Loucy (cell line): ENCODE results near the gene JMJD8.

ENCODE experiments used
- H2AFZ ChIP-seq: fragments of 200-600 bp; sonication (generic); 2 replicates; pipeline ENCODE4 v1.6.0; 2016; ENCODE audit warnings: antibody characterized with exemption, mild to moderate bottlenecking, low read length, moderate library complexity
- H3F3A ChIP-seq: fragments of 200-600 bp; 2 replicates; pipeline ENCODE4 v1.6.0; 2016; ENCODE audit warnings: antibody characterized with exemption, low read depth, mild to moderate bottlenecking
- H3K27me3 ChIP-seq: fragments of 200-600 bp; sonication (generic); 2 replicates; pipeline ENCODE4 v1.6.1; 2014; ENCODE audit warnings: low read length, mild to moderate bottlenecking; ENCODE audit not compliant: insufficient read depth, poor library complexity, severe bottlenecking
- H3K36me3 ChIP-seq: fragments of 200-600 bp; sonication (generic); 2 replicates; pipeline ENCODE4 v1.6.1; 2016; ENCODE audit warnings: low read length; ENCODE audit not compliant: insufficient read depth
- H3K4me1 ChIP-seq: fragments of 200-600 bp; sonication (generic); 2 replicates; pipeline ENCODE4 v1.5.1; 2014; ENCODE audit warnings: low read length, mild to moderate bottlenecking; ENCODE audit not compliant: insufficient read depth, poor library complexity, severe bottlenecking
- H3K4me2 ChIP-seq: fragments of 200-600 bp; sonication (generic); 2 replicates; pipeline ENCODE4 v1.6.0; 2014; ENCODE audit warnings: antibody characterized with exemption, low read length, low read depth, mild to moderate bottlenecking; ENCODE audit not compliant: poor library complexity, severe bottlenecking
- H3K4me3 ChIP-seq: fragments of 200-600 bp; sonication (generic); 2 replicates; pipeline ENCODE4 v1.5.1; 2014; ENCODE audit warnings: low read length, mild to moderate bottlenecking, mixed read lengths; ENCODE audit not compliant: poor library complexity, severe bottlenecking
- H3K79me2 ChIP-seq: fragments of 200-600 bp; sonication (generic); 2 replicates; pipeline ENCODE4 v1.6.1; 2014; ENCODE audit warnings: low read length; ENCODE audit not compliant: insufficient read depth
- H3K9ac ChIP-seq: fragments of 200-600 bp; sonication (generic); 2 replicates; pipeline ENCODE4 v1.6.0; 2014; ENCODE audit warnings: mild to moderate bottlenecking, low read depth, low read length, moderate library complexity; ENCODE audit not compliant: poor library complexity, severe bottlenecking
- H3K9me2 ChIP-seq: fragments of 200-600 bp; sonication (generic); replicated peaks from 2 replicates; pipeline ENCODE4 v1.6.1; 2016; ENCODE audit warnings: low read depth, low read length, mixed read lengths
- H3K9me3 ChIP-seq: fragments of 200-600 bp; sonication (generic); 2 replicates; pipeline ENCODE4 v1.6.1; 2014; ENCODE audit warnings: mild to moderate bottlenecking, antibody characterized with exemption, low read length, low read depth; ENCODE audit not compliant: insufficient read depth
- H4K20me1 ChIP-seq: fragments of 200-600 bp; sonication (generic); 2 replicates; pipeline ENCODE4 v1.6.0; 2014; ENCODE audit warnings: antibody characterized with exemption, low read length, mild to moderate bottlenecking; ENCODE audit not compliant: insufficient read depth, poor library complexity, severe bottlenecking
- CTCF ChIP-seq: fragments of 200-600 bp; sonication (generic); conservative IDR thresholded peaks from 2 replicates; pipeline ENCODE4 v1.5.1; 2014; ENCODE audit warnings: mild to moderate bottlenecking, antibody characterized with exemption, low read length
- EZH2phosphoT487 ChIP-seq: fragments of 200-600 bp; IDR thresholded peaks from 2 replicates; pipeline ENCODE4 v1.6.1; 2018; ENCODE audit warnings: antibody characterized with exemption, mild to moderate bottlenecking, moderate library complexity, borderline replicate concordance

JMJD8 gene

GRCh38 chr16:674214-674881, 9.8 kb downstream of the JMJD8 start:
- Histone ChIP-seq H3K9me3 (no peaks in the 10 kb centered on the region), H4K20me1 (no peaks in the 10 kb centered on the region), H3K36me3 (no peaks in the 10 kb centered on the region), H3K79me2 (peaks cover 3% of the 10 kb centered on the region; the same call in 1 of the 2 replicates), H3K9ac (no peak overlapping the region), H3K4me3 (no peak overlapping the region), H3K27me3 (no peaks in the 10 kb centered on the region), H3K4me2 (no peak overlapping the region), H3F3A (no peaks in the 10 kb centered on the region), H3K9me2 (no peaks in the 10 kb centered on the region), H2AFZ (no peak overlapping the region), H3K4me1 (peaks cover 2% of the 10 kb centered on the region)
- TF ChIP-seq EZH2phosphoT487: no peak
- no peak for TF ChIP-seq CTCF

GRCh38 chr16:673399-673991, 10.6 kb downstream of the JMJD8 start:
- H3K27me3 ChIP-seq: no peaks in the 10 kb centered on the region
- no peaks in the 10 kb centered on the region for H3K9me2 ChIP-seq
- H4K20me1 ChIP-seq: no peaks in the 10 kb centered on the region
- H3K4me2 ChIP-seq: no peak overlapping the region
- no peaks in the 10 kb centered on the region for H3K36me3 ChIP-seq
- peaks cover 11% of the 10 kb centered on the region; the same call in 1 of the 2 replicates for H3K79me2 ChIP-seq
- H3K4me1 ChIP-seq: no peaks in the 10 kb centered on the region
- no peaks in the 10 kb centered on the region for H3K9me3 ChIP-seq
- TF ChIP-seq EZH2phosphoT487 (no peak), CTCF (no peak)
- H3K4me3 ChIP-seq: no peak overlapping the region
- no peak overlapping the region for H3K9ac ChIP-seq
- no peaks in the 10 kb centered on the region for H3F3A ChIP-seq
- no peak overlapping the region for H2AFZ ChIP-seq

GRCh38 chr16:672851-673250, 11.3 kb downstream of the JMJD8 start:
- Histone ChIP-seq H3F3A (no peaks in the 10 kb centered on the region), H3K9me3 (no peaks in the 10 kb centered on the region), H3K79me2 (peaks cover 17% of the 10 kb centered on the region; the same call in 1 of the 2 replicates), H3K9me2 (no peaks in the 10 kb centered on the region), H3K36me3 (no peaks in the 10 kb centered on the region), H2AFZ (no peak overlapping the region), H3K4me3 (no peak overlapping the region), H4K20me1 (no peaks in the 10 kb centered on the region), H3K27me3 (no peaks in the 10 kb centered on the region), H3K4me2 (no peak overlapping the region), H3K9ac (no peak overlapping the region), H3K4me1 (no peaks in the 10 kb centered on the region)
- TF ChIP-seq CTCF (no peak), EZH2phosphoT487 (no peak)
